ENCODE results near the gene MISP3.

MISP3 gene

DNA sequence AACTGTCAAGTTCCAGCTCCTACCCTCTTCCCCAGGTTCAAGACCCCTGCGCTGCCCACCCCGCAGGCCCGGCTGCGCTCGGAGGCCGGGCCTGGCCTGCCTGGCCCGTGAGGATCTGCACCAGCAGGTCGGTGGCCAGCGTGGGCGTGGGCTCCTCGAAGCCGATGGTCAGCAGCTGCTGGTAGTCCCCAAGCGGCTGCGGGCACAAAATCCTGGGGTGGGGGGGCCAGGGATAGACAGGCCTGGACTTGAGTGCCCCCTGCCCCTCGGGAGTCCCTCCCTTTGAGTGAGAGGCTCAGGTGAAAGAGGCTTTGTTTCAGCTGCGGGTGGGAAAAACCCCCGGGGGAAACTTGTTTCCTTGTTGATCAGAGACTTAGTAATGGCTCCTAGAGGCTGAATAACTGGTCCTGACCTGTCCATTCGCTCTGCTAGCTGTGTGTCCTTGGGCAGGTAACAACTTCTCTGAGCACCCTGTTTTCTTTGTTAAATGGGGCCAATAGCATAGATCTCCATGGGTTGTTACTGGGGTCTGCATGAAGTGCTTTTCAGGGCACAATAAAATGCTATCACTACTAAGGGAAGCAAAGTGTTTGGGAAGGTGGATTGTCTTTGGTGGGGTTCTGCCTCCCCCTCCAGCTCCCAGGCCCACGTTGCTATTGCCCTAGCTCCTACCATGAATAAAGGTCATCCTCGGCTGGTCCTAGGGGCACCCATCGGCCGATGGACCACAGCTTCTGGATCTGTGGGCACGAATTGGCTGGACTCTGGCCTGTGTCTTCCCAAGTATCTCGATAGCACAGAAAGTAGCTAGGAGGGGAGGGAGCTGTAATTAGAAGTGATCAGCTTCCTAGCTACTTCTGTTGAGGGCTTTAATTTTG, 9.4 kb downstream of the MISP3 start:
- DNase-seq = no peak

DNA sequence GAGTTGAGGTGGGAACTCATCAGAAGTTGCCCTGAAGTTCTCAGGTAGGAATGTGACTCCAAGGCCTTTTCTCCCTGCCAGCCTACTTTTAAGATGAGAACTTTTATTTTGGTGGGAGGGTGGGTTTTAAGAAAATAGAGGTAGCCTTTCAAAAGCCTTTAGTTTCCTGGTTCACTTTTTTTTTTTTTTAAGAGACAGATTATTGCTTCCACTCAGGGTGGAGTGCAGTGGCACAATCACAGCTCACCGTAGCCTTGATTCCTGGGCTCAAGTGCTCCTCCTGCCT, 10.0 kb downstream of the MISP3 start:
- DNase-seq = no peak

DNA sequence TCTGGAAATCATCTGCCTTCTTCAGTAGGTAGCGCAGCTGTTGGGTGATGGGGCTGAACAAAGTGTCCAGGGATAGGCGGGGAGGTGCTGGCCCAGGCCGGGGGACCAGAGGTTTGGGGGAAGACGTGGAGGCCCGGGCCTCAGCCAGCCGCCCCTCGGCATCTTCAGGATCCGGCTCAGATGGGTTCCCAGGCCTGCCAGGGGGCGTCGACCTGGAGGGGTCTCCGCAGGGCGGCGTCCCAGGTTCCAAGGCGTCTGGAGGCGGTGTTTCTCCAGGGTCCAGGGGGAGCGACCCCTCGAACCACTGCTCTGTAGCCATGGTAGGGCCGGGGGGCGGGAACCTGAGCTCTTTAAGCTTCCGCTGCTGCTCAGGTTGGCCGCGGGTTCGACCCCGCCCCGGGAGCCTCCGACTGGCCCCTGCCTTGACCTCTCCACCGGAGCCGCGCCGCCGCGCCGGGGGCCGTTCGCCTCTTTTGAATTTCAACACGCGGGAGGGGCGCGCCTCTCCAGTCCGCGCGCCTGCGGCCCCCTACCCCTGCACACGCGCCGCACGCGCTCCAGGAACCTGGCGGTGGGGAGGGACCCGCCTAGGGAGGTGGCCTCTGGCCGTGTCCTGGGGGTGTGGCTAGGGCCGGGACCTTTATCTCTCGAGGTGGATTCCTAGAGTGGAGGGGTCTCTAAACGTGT, 12.9 kb downstream of the MISP3 start, which contains the start of gene C19orf67:
Gene C19orf67, minus strand, starts transcription at position 475 of the 687 bp plus-strand sequence. Its CDS starts 156 bp downstream, at position 319.
- no peak for DNase-seq

DNA sequence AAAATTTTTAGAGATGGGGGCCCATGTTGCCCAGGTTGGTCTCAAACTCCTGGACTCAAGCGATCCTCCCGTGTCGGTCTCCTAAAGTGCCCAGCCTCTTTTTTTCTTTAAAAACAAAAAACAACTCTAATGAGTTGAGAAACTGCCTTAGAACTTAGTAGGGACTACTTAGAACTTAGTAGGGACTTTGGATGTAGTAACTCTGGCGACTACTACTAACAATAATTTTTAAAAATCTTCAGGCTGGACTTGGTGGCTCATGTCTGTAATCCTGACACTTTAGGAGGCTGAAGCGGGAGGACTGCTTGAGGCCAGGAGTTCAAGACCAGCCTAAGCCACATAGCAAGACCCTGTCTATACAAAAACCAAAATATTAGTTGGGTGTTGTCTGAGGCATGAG, 13.5 kb downstream of the MISP3 start:
- no peak for DNase-seq

DNA sequence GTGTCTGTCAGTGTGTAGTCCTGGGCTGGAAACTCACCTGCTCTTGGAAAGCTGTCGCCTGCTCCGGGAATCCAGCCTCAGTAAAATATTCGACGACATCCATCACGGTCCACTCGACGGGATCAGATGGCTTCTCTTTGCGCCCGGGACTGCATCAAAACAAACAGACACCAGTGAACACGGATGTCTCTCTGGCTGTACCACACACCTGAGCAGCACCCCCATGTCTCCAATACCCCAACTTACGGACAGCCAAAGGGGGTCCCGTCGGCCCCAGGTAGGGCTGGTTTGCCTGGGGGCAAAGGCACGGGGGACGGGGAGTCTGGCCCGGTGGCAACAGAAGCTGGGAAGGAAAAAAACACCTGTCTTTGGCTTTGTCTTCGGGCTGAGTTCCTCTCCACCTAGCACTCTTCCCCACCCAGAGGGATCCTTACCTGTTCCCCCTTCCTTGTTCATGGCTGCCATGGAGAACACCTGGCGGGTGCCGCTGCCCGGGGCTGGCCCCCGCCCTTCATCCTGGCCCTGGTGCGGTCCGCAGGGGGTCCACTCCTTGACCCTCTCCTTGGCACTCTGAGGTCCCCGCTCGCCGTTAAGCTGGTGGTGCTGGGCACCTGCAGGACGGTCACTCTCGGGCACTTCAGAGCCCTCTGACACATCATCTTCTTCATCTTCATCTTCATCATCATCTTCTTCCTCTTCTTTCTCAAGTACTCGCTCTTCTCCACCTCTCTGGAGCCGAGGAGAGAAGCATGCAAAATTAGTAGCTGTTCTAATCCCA, 16.2 kb downstream of the MISP3 start:
- DNase-seq = no peak

DNA sequence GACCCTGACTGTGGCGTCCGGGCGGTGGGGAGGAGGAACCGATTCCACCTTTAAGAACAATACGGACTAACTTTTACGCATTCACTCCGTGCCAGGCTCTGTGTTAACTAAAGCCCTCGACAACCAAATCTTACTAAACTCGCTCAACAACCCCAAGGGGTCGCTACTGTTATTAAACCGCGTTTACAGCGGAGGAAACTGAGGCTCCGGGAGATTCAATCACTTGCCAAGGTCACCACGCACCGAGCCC, 16.8 kb downstream of the MISP3 start:
- DNase-seq = no peak

DNA sequence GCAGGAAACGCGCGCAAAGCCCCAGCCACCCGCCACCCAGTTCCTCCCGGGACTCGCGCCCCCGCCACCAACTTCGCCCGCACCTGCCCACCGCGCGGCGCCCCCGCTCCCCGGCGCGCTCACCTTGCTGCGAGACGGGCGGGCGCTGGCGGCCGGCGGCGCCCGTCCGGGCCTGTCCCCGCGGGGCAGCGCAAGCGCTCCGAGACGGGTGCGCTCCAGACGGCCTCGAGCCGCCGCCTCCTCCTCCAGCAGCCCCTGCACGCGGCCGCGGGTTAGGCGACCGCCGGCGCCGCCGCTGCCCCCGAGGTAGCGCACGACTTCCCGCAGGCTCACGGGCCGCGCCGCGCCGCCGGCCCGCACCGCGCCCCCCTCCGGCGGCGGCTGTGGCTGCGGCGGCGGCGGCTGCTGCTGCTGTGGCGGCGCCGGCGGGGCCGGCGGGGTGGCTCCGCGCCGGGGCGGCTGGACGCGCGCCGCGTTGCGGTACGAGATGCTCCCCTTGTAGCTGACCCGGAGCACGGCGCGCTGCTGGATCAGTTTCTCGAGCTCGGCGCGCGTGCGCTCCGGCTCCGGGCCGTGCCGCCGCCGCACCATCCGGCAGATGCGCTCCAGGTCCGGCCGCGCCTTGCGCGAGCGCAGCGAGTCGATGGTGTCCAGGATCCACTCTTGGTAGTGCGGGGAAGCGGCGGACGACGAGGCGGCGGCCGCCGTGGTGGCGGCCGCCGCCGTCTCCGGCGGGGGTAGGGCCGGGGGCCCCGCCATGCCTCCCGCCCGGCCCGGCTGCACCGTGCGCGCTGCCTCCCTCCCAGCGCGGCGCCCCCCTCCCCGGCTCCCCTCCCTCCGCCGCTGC, 17.3 kb downstream of the MISP3 start:
- peak; percentile 65 for DNase-seq

DNA sequence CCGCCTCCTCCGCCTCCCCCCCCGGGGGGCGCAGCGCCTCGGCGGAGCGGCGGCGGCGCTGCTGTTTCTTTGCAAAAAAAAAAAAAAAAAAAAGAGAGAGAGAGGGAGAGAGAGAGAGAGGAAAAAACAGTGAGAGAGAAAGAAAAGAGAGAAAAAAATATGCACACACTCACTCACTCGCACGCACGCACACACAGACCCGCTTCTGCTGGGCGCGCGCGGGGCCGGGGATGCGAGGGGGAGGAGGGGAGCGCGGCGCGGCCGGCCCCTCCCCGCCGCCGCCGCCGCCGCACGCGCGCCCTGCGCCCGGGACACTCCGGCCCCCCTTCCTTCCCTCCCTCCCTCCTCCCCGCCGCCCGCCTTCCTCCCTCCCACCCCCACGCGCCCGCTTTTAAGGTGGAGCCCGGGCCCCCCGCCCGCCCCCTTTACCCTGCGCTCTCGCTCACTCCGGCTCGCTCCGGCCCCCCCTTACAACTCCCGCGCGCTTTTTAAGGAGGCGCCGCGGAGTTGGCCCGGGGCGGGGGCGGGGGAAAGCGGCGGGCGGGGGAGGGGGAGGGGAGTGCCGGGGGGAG, 18.0 kb downstream of the MISP3 start, which contains the start of gene SAMD1:
Gene SAMD1, minus strand, starts transcription at position 243 of the 572 bp plus-strand sequence.
- DNase-seq = peak; percentile 94

DNA sequence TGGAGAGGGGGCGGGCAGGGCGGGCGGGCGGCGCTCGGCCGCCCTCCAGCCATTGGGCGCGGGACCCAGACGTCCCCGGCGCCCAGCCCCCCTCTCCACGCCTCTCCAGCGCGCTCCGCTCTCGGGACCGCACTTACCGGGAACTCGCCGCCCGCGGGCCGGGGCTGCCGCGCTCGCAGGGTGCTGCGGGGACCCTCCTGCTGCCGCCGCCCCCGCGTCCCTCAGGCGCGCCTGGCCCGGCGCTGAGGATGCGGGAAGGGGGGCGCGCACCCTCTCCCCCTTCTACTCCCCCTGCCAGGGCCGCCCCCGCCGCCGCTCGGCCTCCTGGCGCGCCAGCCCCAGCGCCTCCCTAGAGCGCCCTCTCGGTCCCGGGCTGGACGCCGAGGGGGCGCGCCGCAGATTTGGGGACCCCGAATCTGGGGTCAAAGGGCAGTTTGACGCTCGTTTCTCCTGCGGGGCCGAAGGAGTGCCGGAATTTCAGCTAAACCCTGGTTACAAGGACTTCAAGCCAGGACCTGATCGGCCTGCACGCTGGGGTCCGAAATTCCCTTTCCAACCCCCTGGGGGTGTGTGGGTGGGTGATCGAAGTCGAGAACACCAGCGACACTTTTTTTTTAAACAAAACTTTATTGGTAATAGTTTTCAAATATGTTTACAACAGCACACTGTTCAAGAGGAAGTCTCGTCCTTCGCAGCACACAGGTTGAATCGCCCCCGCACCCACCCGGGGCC, 18.7 kb downstream of the MISP3 start:
- no peak for DNase-seq

DNA sequence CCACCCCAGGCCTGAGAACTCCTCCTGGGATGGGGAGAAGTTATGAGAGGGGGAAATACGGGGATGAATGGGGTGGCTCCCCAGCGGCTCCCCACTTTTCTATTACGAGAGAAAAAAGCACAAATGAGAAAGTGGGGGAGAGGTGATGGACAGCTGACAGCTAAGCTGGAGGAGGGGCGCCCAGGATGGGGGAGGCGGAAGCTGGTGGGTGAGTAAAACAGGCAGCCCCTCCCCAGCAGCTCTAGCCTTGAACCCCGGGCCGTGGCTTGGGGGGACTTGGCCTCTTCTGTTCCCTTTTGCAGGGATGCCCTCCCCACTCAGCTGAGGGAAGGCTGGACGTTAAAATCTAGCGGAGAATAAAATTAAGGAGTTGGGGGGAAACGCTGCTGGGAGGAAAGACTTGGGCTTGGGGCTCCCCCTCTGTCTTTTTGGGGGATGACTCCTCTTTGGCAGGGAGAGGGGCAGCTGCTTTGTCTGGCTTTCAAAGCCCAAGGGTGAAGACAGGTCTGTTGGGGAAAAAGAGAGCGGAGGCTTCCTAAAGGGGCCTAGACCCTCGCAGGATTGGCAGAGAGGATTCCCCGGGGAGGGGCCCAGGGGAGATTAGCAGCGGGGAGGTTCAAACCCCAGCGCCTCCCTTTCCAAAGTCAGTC, 19.4 kb downstream of the MISP3 start:
- peak; percentile 63 for DNase-seq

DNA sequence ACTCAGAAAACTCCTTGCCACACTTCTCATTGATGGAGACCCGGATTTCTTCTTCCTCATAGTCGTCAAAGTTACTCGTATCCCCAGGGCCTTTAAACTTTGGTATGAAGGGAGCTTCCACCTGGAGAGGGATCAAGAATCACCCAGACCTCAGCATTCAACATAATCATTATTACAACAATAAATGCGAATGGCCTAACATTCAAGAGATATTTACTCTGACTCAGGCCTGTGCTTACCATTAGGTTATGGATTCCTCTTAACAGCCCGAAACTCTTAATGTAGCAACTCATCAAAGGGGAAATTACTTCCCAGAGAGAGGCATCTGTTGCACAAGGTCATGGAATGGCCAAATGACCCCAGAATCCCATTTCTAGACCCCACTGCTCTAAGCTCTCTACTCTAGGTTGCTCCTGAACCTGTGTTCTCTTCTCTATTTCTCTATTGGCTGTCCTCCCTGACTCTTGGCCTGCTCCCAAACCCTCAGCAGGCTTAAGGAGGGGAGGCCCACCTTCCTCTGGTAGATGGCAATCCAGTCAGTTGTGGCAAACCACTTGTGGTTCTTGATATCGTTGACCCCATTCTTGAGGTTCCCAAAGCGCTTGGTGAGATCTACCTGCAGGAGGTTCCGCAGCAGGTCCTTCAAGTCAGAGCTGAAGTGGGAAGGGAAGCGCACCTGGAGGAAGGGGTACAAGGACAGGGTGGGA, 20.7 kb downstream of the MISP3 start:
- no peak for DNase-seq

DNA sequence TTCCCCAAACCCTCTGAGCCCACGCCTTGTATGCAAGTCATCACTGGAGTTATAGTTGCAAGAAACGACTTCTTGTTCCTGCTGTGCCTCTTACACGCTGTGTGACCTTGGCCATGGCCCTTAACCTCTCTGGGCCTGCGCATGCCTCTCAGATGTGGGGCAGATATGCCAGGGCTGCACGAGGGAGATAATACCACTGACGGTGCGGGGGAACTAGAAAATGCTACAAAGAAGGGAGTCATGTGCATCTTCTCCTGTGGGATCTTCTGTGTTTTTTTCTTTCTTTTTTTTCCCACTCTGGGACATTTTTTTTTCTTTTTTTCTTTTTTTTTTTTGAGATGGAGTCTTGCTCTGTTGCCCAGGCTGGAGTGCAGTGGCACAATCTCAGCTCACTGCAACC, 22.3 kb downstream of the MISP3 start:
- DNase-seq = no peak

DNA sequence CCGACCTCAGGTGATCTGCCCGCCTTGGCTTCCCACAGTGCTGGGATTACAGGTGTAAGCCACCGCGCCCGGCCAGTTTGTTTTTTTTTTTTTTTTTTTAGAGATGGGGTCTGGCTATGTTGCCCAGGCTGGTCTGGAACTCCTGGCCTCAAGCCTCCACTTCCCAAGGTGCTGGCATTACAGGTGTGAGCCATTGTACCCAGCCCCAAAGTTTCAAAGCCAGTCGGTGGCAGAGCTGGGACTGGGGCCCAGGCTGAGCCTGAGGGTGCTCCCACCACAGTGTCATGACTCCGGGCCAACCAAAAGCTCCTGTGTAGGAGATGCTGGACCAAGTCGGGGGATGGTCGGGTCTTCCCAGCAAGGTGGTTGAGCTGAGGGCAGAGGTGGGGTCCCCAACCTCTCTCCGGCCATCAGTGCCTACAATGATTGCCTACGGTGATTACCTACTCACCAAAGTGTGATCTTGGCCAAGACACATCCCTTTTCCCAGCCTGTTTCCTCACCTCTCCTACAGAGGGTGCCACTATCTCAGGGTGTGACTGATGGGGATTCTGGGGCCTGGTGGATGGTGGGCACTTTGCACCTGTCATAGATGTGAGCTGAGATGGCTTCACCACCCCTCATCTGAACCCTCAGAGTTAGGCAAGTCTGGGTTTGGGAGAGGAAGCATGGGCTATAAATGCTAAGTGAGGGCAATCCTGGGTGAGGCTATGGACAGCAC, 23.8 kb downstream of the MISP3 start:
- no peak for DNase-seq

DNA sequence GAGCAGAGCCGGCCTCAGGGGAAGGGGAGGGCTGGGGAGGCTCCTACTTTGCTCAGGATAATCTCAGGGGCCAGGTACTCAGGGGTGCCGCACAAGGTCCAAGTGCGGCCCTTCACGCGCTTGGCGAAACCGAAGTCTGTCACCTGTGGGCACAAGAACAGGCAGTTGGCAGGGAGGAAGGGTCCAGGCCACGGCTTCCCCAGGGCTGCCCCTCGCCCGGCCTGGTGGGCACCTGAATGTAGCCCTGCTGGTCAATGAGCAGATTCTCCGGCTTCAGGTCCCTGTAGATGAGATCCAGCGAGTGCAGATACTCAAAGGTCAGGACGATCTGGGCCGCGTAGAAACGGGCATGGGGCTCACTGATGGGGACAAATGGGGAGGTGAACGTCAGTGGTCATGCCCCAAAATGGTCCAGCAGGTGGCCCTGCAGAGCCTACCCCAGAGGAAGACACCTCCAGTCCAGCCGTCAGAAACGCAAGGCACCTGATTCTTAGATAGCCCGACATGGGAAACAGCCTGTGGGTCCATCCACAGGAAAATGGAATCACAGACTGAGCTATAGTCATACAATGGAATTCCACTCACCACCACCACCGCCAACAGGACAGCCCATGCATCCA, 25.1 kb downstream of the MISP3 start:
- DNase-seq = no peak

DNA sequence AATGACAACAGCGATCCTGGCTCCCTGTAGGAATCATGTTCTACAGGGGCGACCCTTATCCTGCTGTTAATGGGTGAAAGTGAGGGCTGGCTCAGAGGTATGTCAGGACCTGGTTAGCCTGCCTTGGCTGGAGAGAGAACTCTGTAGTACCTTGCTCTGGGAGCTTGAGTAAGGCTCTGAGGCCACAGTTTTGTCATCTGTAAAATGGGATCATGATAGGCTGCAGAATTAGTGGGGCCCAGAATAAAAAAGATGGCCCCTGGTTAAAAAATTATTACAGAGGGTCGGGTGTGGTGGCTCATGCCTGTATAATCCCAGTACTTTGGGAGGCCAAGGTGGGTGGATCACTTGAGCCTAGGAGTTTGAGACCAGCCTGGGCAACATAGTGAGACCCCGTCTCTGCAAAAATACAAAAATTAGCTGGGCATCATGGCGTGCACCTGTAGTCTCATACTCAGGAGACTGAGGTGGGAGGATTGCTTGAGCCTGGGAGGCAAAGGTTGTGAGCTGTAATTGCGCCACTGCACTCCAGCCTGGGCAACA, 28.5 kb downstream of the MISP3 start:
- no peak for DNase-seq

DNA sequence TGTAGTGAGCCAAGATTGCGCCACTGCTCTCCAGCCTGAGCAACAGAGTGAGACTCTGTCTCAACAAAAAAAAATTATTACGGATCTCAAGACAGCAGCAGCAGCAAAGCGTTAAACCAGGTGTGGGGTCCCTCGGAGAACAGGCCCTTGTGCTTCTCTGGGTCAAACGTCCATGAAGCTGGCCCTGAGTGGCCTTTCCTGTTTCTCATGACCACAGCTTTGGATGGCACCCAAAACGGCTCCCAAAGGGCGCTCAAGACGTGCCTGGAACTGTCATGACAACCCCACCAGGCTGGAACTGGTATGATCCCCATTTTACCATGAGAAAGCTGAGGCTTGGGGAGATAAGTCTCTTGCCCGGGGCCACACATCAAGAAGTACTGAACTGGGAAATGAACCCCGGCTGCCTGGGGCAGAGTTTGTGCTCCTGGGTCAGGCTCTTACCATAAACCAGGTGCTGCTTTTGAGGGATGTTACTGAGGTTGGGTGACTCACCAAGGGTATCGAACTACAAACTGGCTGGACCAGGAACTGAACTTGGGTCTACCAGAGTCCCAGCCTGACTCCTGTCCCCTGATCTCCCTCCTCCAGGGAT, 29.6 kb downstream of the MISP3 start:
- DNase-seq = no peak

DNA sequence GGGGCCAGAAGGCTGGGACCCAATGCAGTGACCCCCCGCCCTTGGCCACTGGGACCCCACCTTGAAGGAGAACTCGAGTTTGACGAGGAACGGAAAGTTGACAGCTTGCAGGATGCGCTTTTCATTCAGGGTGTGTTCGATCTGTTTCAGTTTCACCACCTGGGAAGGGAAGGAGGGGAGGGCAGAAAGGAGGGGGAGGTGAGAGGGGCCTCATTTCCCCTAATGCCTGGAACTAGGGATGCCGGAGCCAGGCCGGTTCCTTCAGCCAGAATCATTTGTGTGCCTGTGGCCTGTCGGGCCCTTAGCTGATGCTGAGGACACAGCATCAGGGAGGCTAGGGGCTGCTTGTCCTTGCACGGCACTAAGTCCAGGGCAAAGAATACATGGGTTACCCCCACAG, 30.2 kb downstream of the MISP3 start:
- no peak for DNase-seq

DNA sequence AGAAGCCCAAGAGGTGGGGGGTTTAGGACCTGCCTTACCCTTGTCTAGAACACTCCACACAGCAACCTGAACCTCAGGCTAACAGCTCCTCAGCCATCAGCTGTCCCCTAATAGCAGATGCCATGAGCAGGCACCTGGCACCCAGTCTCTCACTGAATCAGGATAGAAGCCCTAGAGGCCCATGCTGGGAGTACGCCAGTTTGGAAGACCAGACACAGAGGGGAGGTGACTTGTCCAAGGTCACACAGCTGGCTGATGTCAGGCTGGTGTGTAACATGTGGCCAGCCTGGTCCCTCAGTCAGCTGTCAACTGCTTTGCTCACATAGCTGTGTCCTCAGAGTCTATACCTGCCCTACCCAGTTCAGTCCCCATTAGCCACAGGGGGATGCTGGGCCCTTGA, 30.7 kb downstream of the MISP3 start:
- DNase-seq = no peak

DNA sequence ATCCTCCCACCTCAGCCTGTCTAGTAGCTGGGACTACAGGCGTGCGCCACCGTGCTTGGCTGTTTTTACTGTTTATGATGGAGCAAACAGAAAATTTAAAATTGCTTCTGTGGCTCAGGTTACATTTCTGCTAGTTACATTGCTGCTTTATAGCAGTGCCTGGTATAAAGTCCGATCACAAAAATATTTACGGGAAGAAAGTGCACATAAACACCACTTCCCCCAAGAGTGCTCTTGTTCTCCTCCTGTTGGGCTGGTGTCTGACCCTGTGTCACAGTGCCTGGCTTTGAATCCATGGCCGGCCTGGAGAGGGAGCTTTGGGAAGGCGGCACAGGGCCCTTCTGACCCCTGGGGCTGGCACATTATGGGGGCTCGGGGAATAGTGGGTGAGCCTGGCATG, 33.1 kb downstream of the MISP3 start:
- no peak for DNase-seq
